HepG2 (cell line): ENCODE measurements around the gene BCL2L11. TPM values are rescaled to one million over a fixed set of nuclear protein-coding genes. Genes with fewer than 3 reads are reported as not detected.

ENCODE experiments used
- ATAC-seq: fragments of 200-7000 bp; cut with Tn5 transposase; 3 replicates; pipeline ENCODE4 v1.9.1; 2020; ENCODE audit warnings: mild to moderate bottlenecking, moderate library complexity
- BruUV-seq: library from RNA; stranded (reverse); fragments of 400-500 nt; replicated peaks from 2 replicates; lab custom pipeline; 2021; lab: Mats Ljungman, UMichigan
- CTCF ChIA-PET: fragments of 300-600 bp; formaldehyde crosslinking; extraction: SDS; loops from one replicate; lab custom pipeline; 2021; ENCODE audit warnings: low total read pairs, inconsistent platforms, low intra/inter-chr PET ratio; lab: Yijun Ruan, JAX
- POLR2A ChIA-PET: fragments of 350-600 bp; sonication (Branson Sonifier 250); formaldehyde crosslinking; loops from one replicate; lab custom pipeline; 2020; ENCODE audit warnings: antibody characterized with exemption, inconsistent platforms; lab: Yijun Ruan, JAX
- DNase-seq: peaks from one replicate; pipeline ENCODE4 v3.0.0-alpha.2; 2015; ENCODE audit warnings: low spot score
- FAIRE-seq: peaks from 3 replicates; lab custom pipeline; 2011; peaks lifted over from hg19 to GRCh38; lab: Jason Lieb, UNC
- H2AFZ ChIP-seq: one replicate; pipeline ENCODE4 v1.6.1; 2011; ENCODE audit warnings: low read length, inconsistent platforms
- H3K27ac ChIP-seq: fragments of 300-600 bp; 3 replicates; pipeline ENCODE4 v1.8.0; 2011; ENCODE audit warnings: mixed run types, mild to moderate bottlenecking, mixed read lengths, low read length, inconsistent platforms; ENCODE audit not compliant: insufficient read depth; ENCODE audit errors: extremely low read length
- H3K27me3 ChIP-seq, 2 experiments: fragments of 200-600 bp in 1 of 2; 2 replicates in 1 of 2; 3 replicates in 1 of 2; pipeline versions ENCODE4 v1.6.0 to v1.8.0; 2011; ENCODE audit warnings: low read length in 2 of 2, mild to moderate bottlenecking in 2 of 2, moderate library complexity in 2 of 2, inconsistent platforms in 1 of 2; ENCODE audit not compliant: insufficient read depth in 2 of 2, control insufficient read depth in 1 of 2
- H3K36me3 ChIP-seq, 2 experiments: fragments of 200-600 bp in 1 of 2; replicated peaks in 1 of 2; 2 replicates in 1 of 2; 3 replicates in 1 of 2; pipeline versions ENCODE4 v1.5.1 to v1.8.0; 2011; ENCODE audit warnings: low read length in 2 of 2, inconsistent platforms in 1 of 2; ENCODE audit not compliant: insufficient read depth in 2 of 2, control insufficient read depth in 1 of 2
- H3K4me1 ChIP-seq: 2 replicates; pipeline ENCODE4 v1.5.1; 2012; ENCODE audit warnings: low read length, inconsistent platforms; ENCODE audit not compliant: insufficient read depth
- H3K4me2 ChIP-seq: 2 replicates; pipeline ENCODE4 v1.6.0; 2011; ENCODE audit warnings: low read depth, low read length, inconsistent platforms
- H3K4me3 ChIP-seq, 3 experiments: fragments of 200-600 bp in 1 of 3; sonication (generic), shearing (Covaris generic) in 1 of 3; replicated peaks in 1 of 3; 2 replicates each; pipeline ENCODE4 v1.5.1; 2011 to 2016; ENCODE audit warnings: low read length in 3 of 3, inconsistent platforms in 2 of 3, low read depth in 2 of 3, mild to moderate bottlenecking in 2 of 3, control low read depth in 1 of 3, mixed read lengths in 1 of 3; ENCODE audit not compliant: insufficient read depth in 1 of 3
- H3K79me2 ChIP-seq: one replicate; pipeline ENCODE4 v1.6.1; 2011; ENCODE audit warnings: low read length, inconsistent platforms; ENCODE audit not compliant: insufficient read depth
- H3K9ac ChIP-seq: 2 replicates; pipeline ENCODE4 v1.6.0; 2011; ENCODE audit warnings: mild to moderate bottlenecking, low read depth, low read length, inconsistent platforms; ENCODE audit not compliant: insufficient read depth
- H3K9me3 ChIP-seq: 2 replicates; pipeline ENCODE4 v1.5.1; 2012; ENCODE audit warnings: mild to moderate bottlenecking, low read length
- H4K20me1 ChIP-seq: 2 replicates; pipeline ENCODE4 v1.6.0; 2011; ENCODE audit warnings: inconsistent platforms, mild to moderate bottlenecking, low read length, moderate library complexity; ENCODE audit not compliant: insufficient read depth
- CEBPB ChIP-seq: IDR thresholded peaks from 2 replicates; pipeline ENCODE4 v1.6.1; 2011; ENCODE audit warnings: low read depth, low read length, improper control_type of control experiment, borderline replicate concordance
- EHMT2 ChIP-seq: fragments of 200-600 bp; sonication (generic); IDR thresholded peaks from 2 replicates; pipeline ENCODE4 v1.7.0; 2017; ENCODE audit warnings: antibody characterized with exemption, low read depth, low read length, borderline replicate concordance
- EP300 ChIP-seq, 3 experiments: sonication (generic) in 1 of 3; formaldehyde crosslinking in 1 of 3; IDR thresholded peaks; 2 replicates each; pipeline versions ENCODE4 v1.5.1 to v1.6.1; 2011 to 2020; ENCODE audit warnings: low read depth in 2 of 3, low read length in 2 of 3, borderline replicate concordance in 1 of 3, improper control_type of control experiment in 1 of 3, mild to moderate bottlenecking in 1 of 3, missing genetic modification reagents in 1 of 3, moderate library complexity in 1 of 3
- GLI4 ChIP-seq: sonication (generic); formaldehyde crosslinking; IDR thresholded peaks from 2 replicates; pipeline ENCODE4 v1.5.1; 2020; ENCODE audit warnings: missing genetic modification reagents, mild to moderate bottlenecking, moderate library complexity, borderline replicate concordance
- HNF4A ChIP-seq: sonication (generic); formaldehyde crosslinking; IDR thresholded peaks from 2 replicates; pipeline ENCODE4 v1.4.0; 2020; ENCODE audit warnings: missing genetic modification reagents
- JARID2 ChIP-seq: sonication (generic); formaldehyde crosslinking; IDR thresholded peaks from 2 replicates; pipeline ENCODE4 v1.8.1; 2023; ENCODE audit warnings: missing genetic modification reagents, inconsistent platforms; ENCODE audit not compliant: insufficient replicate concordance
- RFX3 ChIP-seq: IDR thresholded peaks from 2 replicates; pipeline ENCODE4 v1.6.1; 2016; ENCODE audit warnings: missing biosample characterization, missing genetic modification reagents
- ZC3H13 ChIP-seq: sonication (generic); formaldehyde crosslinking; IDR thresholded peaks from 2 replicates; pipeline ENCODE4 v1.8.1; 2023; ENCODE audit warnings: mild to moderate bottlenecking, missing genetic modification reagents, moderate library complexity
- ZNF20 ChIP-seq: sonication (generic); formaldehyde crosslinking; IDR thresholded peaks from 2 replicates; pipeline ENCODE4 v1.4.0; 2020; ENCODE audit warnings: mild to moderate bottlenecking, moderate library complexity, missing genetic modification reagents
- ZNF205 ChIP-seq: IDR thresholded peaks from 2 replicates; pipeline ENCODE4 v1.6.1; 2018; ENCODE audit warnings: missing biosample characterization, missing genetic modification reagents
- WGBS: methylation state at CpG from one replicate; pipeline ENCODE4 v1.1.6; 2017; ENCODE audit warnings: low lambda C conversion rate; 5-methylcytosine and 5-hydroxymethylcytosine counted together
- in situ Hi-C: cut with HindIII; loops from 2 replicates; pipeline ENCODE4 v1.10.0; 2017; ENCODE audit warnings: low pct_unique_long_range_greater_than_20kb; ENCODE audit not compliant: extremely low pct_ligation_motif_present
- intact Hi-C: fragments of 100-400 bp; cut with micrococcal nuclease; formaldehyde crosslinking; loops from one replicate; pipeline ENCODE4 v1.10.0; 2022; ENCODE audit not compliant: unreplicated experiment
- polyA plus RNA-seq, 8 experiments: library from polyadenylated mRNA; depleted of rRNA in 3 of 8; stranded (reverse) in 7 of 8; unstranded in 1 of 8; fragments of >200 nt; fragmentation: Illumina TruSeq in 4 of 8; extraction: Trizol in 4 of 8; gene quantifications; 2 replicates each; pipeline versions ENCODE4 v1.2.1 to v1.2.3, GENCODE V29; 2011 to 2016; ENCODE audit warnings: low read depth in 4 of 8, missing spikeins in 1 of 8, mixed read lengths in 1 of 8; ENCODE audit not compliant: insufficient read depth in 1 of 8
- total RNA-seq, 5 experiments: library from RNA; depleted of rRNA; stranded (reverse); fragments of >200 nt; fragmentation: Illumina TruSeq; extraction: Trizol; gene quantifications; 2 replicates each; pipeline ENCODE4 v1.2.3, GENCODE V29; 2016; ENCODE audit warnings: low read depth in 1 of 5
- TF ChIP-seq, protein P1 (sequence below): sonication (generic); formaldehyde crosslinking; IDR thresholded peaks from 2 replicates; pipeline ENCODE4 v1.5.0; 2020; ENCODE audit warnings: missing genetic modification reagents
- TF ChIP-seq, protein P2 (sequence below): sonication (generic); formaldehyde crosslinking; IDR thresholded peaks from 2 replicates; pipeline ENCODE4 v1.9.0; 2022; ENCODE audit warnings: low read depth, missing genetic modification reagents
- TF ChIP-seq, protein P3 (sequence below): sonication (generic); formaldehyde crosslinking; IDR thresholded peaks from 2 replicates; pipeline ENCODE4 v1.8.1; 2022; ENCODE audit warnings: mild to moderate bottlenecking, missing genetic modification reagents
- TF ChIP-seq, protein P4 (sequence below): sonication (generic); formaldehyde crosslinking; IDR thresholded peaks from 2 replicates; pipeline ENCODE4 v1.4.0; 2020; ENCODE audit warnings: missing genetic modification reagents

The BCL2L11 gene
- total and polyA plus RNA-seq, 2 of the 13 experiments (the other 11 are each of a cell fraction or from before 2014, with no cell fraction given): 6.1 to 9.7 TPM

DNA sequence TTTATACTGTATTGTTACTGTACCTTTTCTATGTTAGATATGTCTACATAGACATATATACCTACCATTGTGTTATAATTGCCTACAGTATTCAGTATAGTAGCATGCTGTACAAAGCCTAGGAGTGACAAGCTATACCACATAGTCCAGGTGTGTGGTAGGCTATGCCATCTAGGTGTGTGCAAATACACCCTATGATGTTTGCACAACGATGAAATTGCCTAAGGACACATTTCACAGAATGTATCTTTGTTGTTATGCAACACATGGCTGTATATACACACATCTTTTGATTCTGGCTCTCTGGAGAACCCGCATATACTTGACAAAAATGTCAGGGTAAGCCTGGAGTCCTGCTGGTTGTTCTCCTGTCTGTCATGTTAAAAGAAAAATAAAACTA lies 85.1 kb downstream of the BCL2L11 start (continued):
- TF ChIP-seq EP300 (IDR thresholded peaks at IDR 0.05; ENCODE audit: low read depth in 2 of 2, low read length in 2 of 2) (no peak), EP300 (CRISPR knock-in tag; IDR thresholded peaks at IDR 0.05; ENCODE audit: borderline replicate concordance) (no peak), GLI4 (CRISPR knock-in tag) (no peak), CEBPB (peak; percentile 64; the same call in 1 of the 2 replicates), EHMT2 (no peak)
- TF ChIP-seq, protein P1, sequence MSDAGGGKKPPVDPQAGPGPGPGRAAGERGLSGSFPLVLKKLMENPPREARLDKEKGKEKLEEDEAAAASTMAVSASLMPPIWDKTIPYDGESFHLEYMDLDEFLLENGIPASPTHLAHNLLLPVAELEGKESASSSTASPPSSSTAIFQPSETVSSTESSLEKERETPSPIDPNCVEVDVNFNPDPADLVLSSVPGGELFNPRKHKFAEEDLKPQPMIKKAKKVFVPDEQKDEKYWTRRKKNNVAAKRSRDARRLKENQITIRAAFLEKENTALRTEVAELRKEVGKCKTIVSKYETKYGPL (CRISPR knock-in tag): 0 out of 2 replicates have a peak, but pooled peaks have one; percentile 39

DNA sequence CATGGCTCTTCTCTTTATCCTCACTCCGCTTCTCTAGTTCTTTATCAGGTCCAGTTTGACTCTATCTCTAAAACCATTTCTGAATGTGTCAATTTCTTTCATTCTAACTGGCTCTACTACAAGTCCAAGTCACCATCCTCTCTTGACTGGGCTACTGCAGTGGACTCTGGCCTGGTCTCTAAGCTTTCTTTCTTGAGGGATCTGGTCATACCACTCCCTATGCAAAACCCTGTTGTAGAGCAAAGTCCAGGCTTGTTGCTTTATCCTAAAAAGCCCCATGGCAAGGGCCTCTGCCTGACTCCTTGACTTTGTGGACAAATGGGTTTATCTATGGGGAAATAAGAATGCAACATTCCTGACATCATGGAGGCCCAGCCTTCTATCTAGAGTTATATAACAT lies 87.1 kb downstream of the BCL2L11 start:
- Histone ChIP-seq H3K4me2 (no peak overlapping the region), H3K36me3 (peaks cover 0 to 2% of the 10 kb centered on the region in 2 experiments; a peak in 1 of 5 replicates), H3K4me3 (no peak overlapping the region), H2AFZ (no peak overlapping the region), H3K9me3 (no peaks in the 10 kb centered on the region), H3K4me1 (no peaks in the 10 kb centered on the region), H3K27me3 (no peaks in the 10 kb centered on the region), H4K20me1 (no peaks in the 10 kb centered on the region), H3K9ac (no peak overlapping the region), H3K79me2 (no peaks in the 10 kb centered on the region), H3K27ac (no peak overlapping the region)
- POLR2A ChIA-PET: no interaction called here
- DNase-seq: no peak
- no peak for FAIRE-seq
- TF ChIP-seq ZC3H13 (no peak), ZNF20 (no peak), ZNF205 (CRISPR knock-in tag) (no peak), RFX3 (no peak), JARID2 (no peak), HNF4A (CRISPR knock-in tag) (no peak)
- TF ChIP-seq, protein P2, sequence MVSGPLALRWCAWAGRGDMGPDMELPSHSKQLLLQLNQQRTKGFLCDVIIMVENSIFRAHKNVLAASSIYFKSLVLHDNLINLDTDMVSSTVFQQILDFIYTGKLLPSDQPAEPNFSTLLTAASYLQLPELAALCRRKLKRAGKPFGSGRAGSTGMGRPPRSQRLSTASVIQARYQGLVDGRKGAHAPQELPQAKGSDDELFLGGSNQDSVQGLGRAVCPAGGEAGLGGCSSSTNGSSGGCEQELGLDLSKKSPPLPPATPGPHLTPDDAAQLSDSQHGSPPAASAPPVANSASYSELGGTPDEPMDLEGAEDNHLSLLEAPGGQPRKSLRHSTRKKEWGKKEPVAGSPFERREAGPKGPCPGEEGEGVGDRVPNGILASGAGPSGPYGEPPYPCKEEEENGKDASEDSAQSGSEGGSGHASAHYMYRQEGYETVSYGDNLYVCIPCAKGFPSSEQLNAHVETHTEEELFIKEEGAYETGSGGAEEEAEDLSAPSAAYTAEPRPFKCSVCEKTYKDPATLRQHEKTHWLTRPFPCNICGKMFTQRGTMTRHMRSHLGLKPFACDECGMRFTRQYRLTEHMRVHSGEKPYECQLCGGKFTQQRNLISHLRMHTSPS (CRISPR knock-in tag): no peak
- TF ChIP-seq, protein P3, sequence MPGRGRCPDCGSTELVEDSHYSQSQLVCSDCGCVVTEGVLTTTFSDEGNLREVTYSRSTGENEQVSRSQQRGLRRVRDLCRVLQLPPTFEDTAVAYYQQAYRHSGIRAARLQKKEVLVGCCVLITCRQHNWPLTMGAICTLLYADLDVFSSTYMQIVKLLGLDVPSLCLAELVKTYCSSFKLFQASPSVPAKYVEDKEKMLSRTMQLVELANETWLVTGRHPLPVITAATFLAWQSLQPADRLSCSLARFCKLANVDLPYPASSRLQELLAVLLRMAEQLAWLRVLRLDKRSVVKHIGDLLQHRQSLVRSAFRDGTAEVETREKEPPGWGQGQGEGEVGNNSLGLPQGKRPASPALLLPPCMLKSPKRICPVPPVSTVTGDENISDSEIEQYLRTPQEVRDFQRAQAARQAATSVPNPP (CRISPR knock-in tag): no peak
- TF ChIP-seq, protein P4, sequence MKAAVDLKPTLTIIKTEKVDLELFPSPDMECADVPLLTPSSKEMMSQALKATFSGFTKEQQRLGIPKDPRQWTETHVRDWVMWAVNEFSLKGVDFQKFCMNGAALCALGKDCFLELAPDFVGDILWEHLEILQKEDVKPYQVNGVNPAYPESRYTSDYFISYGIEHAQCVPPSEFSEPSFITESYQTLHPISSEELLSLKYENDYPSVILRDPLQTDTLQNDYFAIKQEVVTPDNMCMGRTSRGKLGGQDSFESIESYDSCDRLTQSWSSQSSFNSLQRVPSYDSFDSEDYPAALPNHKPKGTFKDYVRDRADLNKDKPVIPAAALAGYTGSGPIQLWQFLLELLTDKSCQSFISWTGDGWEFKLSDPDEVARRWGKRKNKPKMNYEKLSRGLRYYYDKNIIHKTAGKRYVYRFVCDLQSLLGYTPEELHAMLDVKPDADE: no peak
- WGBS: 100% methylated on average over 1 of the region's 1 CpG
- CTCF ChIA-PET: no interaction called here
- intact Hi-C loops: no loop called here
- no peak for ATAC-seq
- in situ Hi-C loops: no loop called here
- BruUV-seq: no TSS peak
